Myocyte (in vitro differentiated cells): ENCODE measurements around the gene C1D. TPM values are rescaled to one million over a fixed set of nuclear protein-coding genes. Genes with fewer than 3 reads are reported as not detected.
"Not testable (repeated sequence)": the region's sequence is repeated elsewhere in the genome, so short reads cannot be mapped to it uniquely, and the experiment has no call there.

Source experiments
- DNase-seq: peaks from one replicate; pipeline ENCODE4 v3.0.0-alpha.2; 2012; ENCODE audit warnings: low read depth
- polyA plus RNA-seq: library from polyadenylated mRNA; unstranded; fragments of >200 nt; gene quantifications from one replicate; pipeline ENCODE4 v1.2.1, GENCODE V29; 2012; ENCODE audit warnings: missing spikeins
- total RNA-seq: library from RNA; depleted of rRNA; stranded (reverse); fragments of >200 nt; gene quantifications from 2 replicates; pipeline ENCODE4 v1.2.3, GENCODE V29; 2014

C1D gene
- 26.8 and 48.7 TPM in 2 replicates for total RNA-seq
- 21.9 TPM for polyA plus RNA-seq

- DNase-seq = peak; percentile 92
Measured at GRCh38 chr2:68062680-68063387, at the start of gene C1D. TSS of gene C1D (minus strand) at chr2:68063004. CDS start at chr2:68047310, 15,694 bp downstream.

GRCh38 chr2:68110102-68110501, 47.3 kb upstream of the C1D start:
- DNase-seq = no peak

- no peak for DNase-seq
Measured at GRCh38 chr2:68108120-68108519, 45.3 kb upstream of the C1D start.

GRCh38 chr2:68107475-68107874, 44.7 kb upstream of the C1D start:
- no peak for DNase-seq

GRCh38 chr2:68104111-68104835, 41.5 kb upstream of the C1D start:
- no peak for DNase-seq

GRCh38 chr2:68103709-68104055, 40.9 kb upstream of the C1D start:
- DNase-seq = no peak

- peak; percentile 58 for DNase-seq
Measured at GRCh38 chr2:68103030-68103708, 40.4 kb upstream of the C1D start.

GRCh38 chr2:68100189-68100588, 37.4 kb upstream of the C1D start:
- DNase-seq = no peak

- no peak for DNase-seq
Measured at GRCh38 chr2:68099260-68099659, 36.5 kb upstream of the C1D start.

- DNase-seq = no peak
Measured at GRCh38 chr2:68098291-68098797, 35.5 kb upstream of the C1D start.

- no peak for DNase-seq
Measured at GRCh38 chr2:68094111-68094510, 31.3 kb upstream of the C1D start.

- DNase-seq = no peak
Measured at GRCh38 chr2:68093634-68094033, 30.8 kb upstream of the C1D start.

- DNase-seq = no peak
Measured at GRCh38 chr2:68091439-68092034, 28.7 kb upstream of the C1D start.

GRCh38 chr2:68089961-68090360, 27.2 kb upstream of the C1D start:
- DNase-seq = no peak

GRCh38 chr2:68088940-68089339, 26.1 kb upstream of the C1D start:
- DNase-seq = no peak

- DNase-seq = no peak
Measured at GRCh38 chr2:68086166-68086565, 23.4 kb upstream of the C1D start.

GRCh38 chr2:68083346-68083745, 20.5 kb upstream of the C1D start:
- DNase-seq = no peak

- DNase-seq = no peak
Measured at GRCh38 chr2:68074050-68074449, 11.2 kb upstream of the C1D start.

- DNase-seq = not testable (repeated sequence)
Measured at GRCh38 chr2:68063797-68064646, 1.2 kb upstream of the C1D start.

GRCh38 chr2:68060652-68061051, 2.2 kb downstream of the C1D start:
- no peak for DNase-seq
